Esophagus muscularis mucosa (tissue), 3 donors: ENCODE measurements around the gene LRFN2.

Experiments
- CTCF ChIP-seq, 3 experiments: fragments of 200-600 bp in 2 of 3; fragments of 450-650 bp in 1 of 3; sonication (generic) in 2 of 3; IDR thresholded peaks; one replicate each; pipeline ENCODE4 v1.5.1; 2017 to 2019; ENCODE audit warnings: antibody characterized with exemption in 3 of 3, mild to moderate bottlenecking in 2 of 3, moderate library complexity in 1 of 3
- POLR2A ChIP-seq: fragments of 450-650 bp; IDR thresholded peaks from one replicate; pipeline ENCODE4 v1.6.1; 2017; ENCODE audit warnings: antibody characterized with exemption, moderate library complexity, mild to moderate bottlenecking, low read depth

GRCh38 chr6:40551966-40552505 is 35.1 kb downstream of the LRFN2 start:
- no peak for TF ChIP-seq CTCF (IDR thresholded peaks at IDR 0.05)
- TF ChIP-seq POLR2A: no peak
